ENCODE data around the gene PLCH1. TPM values are rescaled to one million over a fixed set of nuclear protein-coding genes. Genes with fewer than 3 reads are reported as not detected.

PLCH1 gene
- total RNA-seq, 1 donor from 2014 or later = 0.25 TPM

DNA sequence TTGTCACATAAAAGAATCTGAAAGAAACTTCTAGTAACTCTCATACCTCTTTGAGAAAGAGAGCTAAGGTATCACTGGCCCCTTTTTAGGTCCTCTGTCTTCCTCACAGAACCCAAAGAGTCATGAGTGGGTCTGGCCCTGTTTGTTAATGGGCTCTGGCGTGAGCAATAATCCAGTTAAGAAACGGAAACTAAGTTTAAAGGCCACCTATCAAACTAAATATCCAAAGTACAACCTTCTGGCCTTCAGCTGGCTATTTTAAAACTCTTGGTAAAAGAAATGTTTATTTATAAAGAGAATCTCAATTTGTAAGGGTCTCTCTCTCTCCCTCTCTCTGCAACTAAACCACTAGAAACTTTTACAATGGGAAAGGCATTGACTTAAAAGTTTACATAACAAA lies 380.4 kb downstream of the PLCH1 start:
- no peak overlapping the region for H3K27ac ChIP-seq
- intact Hi-C loops (cut with DNase I) = no loop called here
- peaks cover 6% of the 10 kb centered on the region for H3K9me3 ChIP-seq
- DNase-seq (ENCODE audit: extremely low spot score in 2 of 2) = no peak
- H3K27me3 ChIP-seq = no peaks in the 10 kb centered on the region
- no peaks in the 10 kb centered on the region for H3K4me1 ChIP-seq
- TF ChIP-seq CTCF (IDR thresholded peaks at IDR 0.05) (no peak), POLR2AphosphoS5 (IDR thresholded peaks at IDR 0.05; ENCODE audit: insufficient read depth in 1 of 2, low read depth in 1 of 2) (no peak), POLR2A (IDR thresholded peaks at IDR 0.05) (no peak)
- H3K4me3 ChIP-seq = no peak overlapping the region
- no peaks in the 10 kb centered on the region for H3K36me3 ChIP-seq

GRCh38 chr3:155363690-155364070 lies 381.2 kb downstream of the PLCH1 start:
- H3K27ac ChIP-seq = no peak overlapping the region
- no peak overlapping the region for H3K4me3 ChIP-seq
- H3K27me3 ChIP-seq = no peaks in the 10 kb centered on the region
- intact Hi-C loops (cut with DNase I) = no loop called here
- TF ChIP-seq POLR2AphosphoS5 (IDR thresholded peaks at IDR 0.05; ENCODE audit: insufficient read depth in 1 of 2, low read depth in 1 of 2) = no peak
- TF ChIP-seq POLR2A (IDR thresholded peaks at IDR 0.05) = no peak
- TF ChIP-seq CTCF (IDR thresholded peaks at IDR 0.05) = no peak
- DNase-seq (ENCODE audit: extremely low spot score in 2 of 2) = no peak
- no peaks in the 10 kb centered on the region for H3K36me3 ChIP-seq
- peaks cover 6% of the 10 kb centered on the region for H3K9me3 ChIP-seq
- no peaks in the 10 kb centered on the region for H3K4me1 ChIP-seq

GRCh38 chr3:155362808-155363689 lies 381.8 kb downstream of the PLCH1 start:
- DNase-seq (ENCODE audit: extremely low spot score in 2 of 2) = no peak
- H3K27ac ChIP-seq = no peak overlapping the region
- H3K4me3 ChIP-seq = no peak overlapping the region
- no peaks in the 10 kb centered on the region for H3K4me1 ChIP-seq
- no peaks in the 10 kb centered on the region for H3K36me3 ChIP-seq
- H3K27me3 ChIP-seq = no peaks in the 10 kb centered on the region
- intact Hi-C loops (cut with DNase I) = no loop called here
- TF ChIP-seq POLR2AphosphoS5 (IDR thresholded peaks at IDR 0.05; ENCODE audit: insufficient read depth in 1 of 2, low read depth in 1 of 2) = no peak
- TF ChIP-seq CTCF (IDR thresholded peaks at IDR 0.05) = no peak
- no peak for TF ChIP-seq POLR2A (IDR thresholded peaks at IDR 0.05)
- H3K9me3 ChIP-seq = peaks cover 6% of the 10 kb centered on the region

GRCh38 chr3:155360281-155360680 lies 384.6 kb downstream of the PLCH1 start:
- Histone ChIP-seq H3K27ac (no peak overlapping the region), H3K4me1 (no peaks in the 10 kb centered on the region), H3K9me3 (peaks cover 1% of the 10 kb centered on the region), H3K27me3 (no peaks in the 10 kb centered on the region), H3K36me3 (no peaks in the 10 kb centered on the region), H3K4me3 (no peak overlapping the region)
- intact Hi-C loops (cut with DNase I) = no loop called here
- TF ChIP-seq CTCF (IDR thresholded peaks at IDR 0.05) (no peak), POLR2A (IDR thresholded peaks at IDR 0.05) (no peak), POLR2AphosphoS5 (IDR thresholded peaks at IDR 0.05; ENCODE audit: insufficient read depth in 1 of 2, low read depth in 1 of 2) (no peak)
- DNase-seq (ENCODE audit: extremely low spot score in 2 of 2) = no peak
